Mesenchymal stem cell (in vitro differentiated cells and primary cell): Measurements from ENCODE around the gene TXNDC16.
"Not testable (repeated sequence)": the region's sequence is repeated elsewhere in the genome, so short reads cannot be mapped to it uniquely, and the experiment has no call there.

Source experiments
- DNase-seq: peaks from one replicate; pipeline ENCODE4 v3.0.0-alpha.2; 2013
- H2AFZ ChIP-seq: one replicate; pipeline ENCODE4 v1.6.1; 2013; ENCODE audit warnings: low read depth, mild to moderate bottlenecking, control low read depth, inconsistent platforms, low read length, moderate library complexity
- H2AK5ac ChIP-seq: 2 replicates; pipeline ENCODE4 v1.6.1; 2013; ENCODE audit warnings: low read length, moderate library complexity, mild to moderate bottlenecking, inconsistent platforms; ENCODE audit not compliant: severe bottlenecking
- H2BK120ac ChIP-seq: one replicate; pipeline ENCODE4 v1.6.1; 2013; ENCODE audit warnings: low read depth, mild to moderate bottlenecking, inconsistent platforms, low read length, moderate library complexity
- H2BK12ac ChIP-seq, 2 experiments: one replicate each; pipeline ENCODE4 v1.6.1; 2013; ENCODE audit warnings: inconsistent platforms in 2 of 2, low read length in 2 of 2, mild to moderate bottlenecking in 2 of 2, moderate library complexity in 2 of 2, control low read depth in 1 of 2
- H2BK15ac ChIP-seq: one replicate; pipeline ENCODE4 v1.6.1; 2013; ENCODE audit warnings: mild to moderate bottlenecking, low read depth, inconsistent platforms; ENCODE audit not compliant: poor library complexity, severe bottlenecking
- H2BK5ac ChIP-seq: 2 replicates; pipeline ENCODE4 v1.6.1; 2013; ENCODE audit warnings: low read depth, mild to moderate bottlenecking, low read length, control low read depth, inconsistent platforms; ENCODE audit not compliant: poor library complexity, severe bottlenecking
- H3K14ac ChIP-seq, 2 experiments: one replicate each; pipeline ENCODE4 v1.6.1; 2013; ENCODE audit warnings: inconsistent platforms in 2 of 2, low read length in 2 of 2, control low read depth in 1 of 2, mild to moderate bottlenecking in 1 of 2, moderate library complexity in 1 of 2
- H3K18ac ChIP-seq, 2 experiments: one replicate each; pipeline ENCODE4 v1.6.1; 2013; ENCODE audit warnings: inconsistent platforms in 2 of 2, low read length in 2 of 2, control low read depth in 1 of 2, low read depth in 1 of 2, mild to moderate bottlenecking in 1 of 2
- H3K23ac ChIP-seq, 2 experiments: one replicate each; pipeline ENCODE4 v1.6.1; 2013; ENCODE audit warnings: inconsistent platforms in 2 of 2, low read length in 2 of 2, mild to moderate bottlenecking in 2 of 2, moderate library complexity in 2 of 2, control low read depth in 1 of 2
- H3K27ac ChIP-seq: 2 replicates; pipeline ENCODE4 v1.5.1; 2013; ENCODE audit warnings: mild to moderate bottlenecking, moderate library complexity, low read length, control low read depth, inconsistent platforms; ENCODE audit not compliant: poor library complexity, severe bottlenecking
- H3K27me3 ChIP-seq, 2 experiments: 2 replicates each; pipeline versions ENCODE4 v1.6.1 to v1.7.0; 2013; ENCODE audit warnings: low read length in 2 of 2, mild to moderate bottlenecking in 2 of 2, moderate library complexity in 2 of 2, control low read depth in 1 of 2, inconsistent platforms in 1 of 2; ENCODE audit not compliant: control insufficient read depth in 1 of 2, insufficient read depth in 1 of 2
- H3K36me3 ChIP-seq, 2 experiments: 2 replicates each; pipeline versions ENCODE4 v1.6.1 to v1.7.0; 2013; ENCODE audit warnings: low read length in 2 of 2, control low read depth in 1 of 2, inconsistent platforms in 1 of 2, low read depth in 1 of 2, mild to moderate bottlenecking in 1 of 2; ENCODE audit not compliant: insufficient read depth in 2 of 2, control insufficient read depth in 1 of 2
- H3K4ac ChIP-seq, 2 experiments: one replicate each; pipeline ENCODE4 v1.6.1; 2013; ENCODE audit warnings: inconsistent platforms in 2 of 2, low read length in 2 of 2, mild to moderate bottlenecking in 2 of 2, moderate library complexity in 2 of 2, control low read depth in 1 of 2, low read depth in 1 of 2
- H3K4me1 ChIP-seq: 2 replicates; pipeline ENCODE4 v1.6.1; 2013; ENCODE audit warnings: low read depth, low read length, control low read depth; ENCODE audit not compliant: control insufficient read depth, insufficient read depth
- H3K4me2 ChIP-seq: 2 replicates; pipeline ENCODE4 v1.6.1; 2013; ENCODE audit warnings: low read length, mild to moderate bottlenecking, inconsistent platforms; ENCODE audit not compliant: poor library complexity, severe bottlenecking
- H3K4me3 ChIP-seq, 2 experiments: 2 replicates each; pipeline versions ENCODE4 v1.5.1 to v1.7.0; 2013; ENCODE audit warnings: low read length in 2 of 2, mild to moderate bottlenecking in 2 of 2, control low read depth in 1 of 2, low read depth in 1 of 2; ENCODE audit not compliant: insufficient read depth in 1 of 2
- H3K79me1 ChIP-seq: replicated peaks from 2 replicates; pipeline ENCODE4 v1.6.1; 2013; ENCODE audit warnings: mild to moderate bottlenecking, control low read depth, low read length, inconsistent platforms; ENCODE audit not compliant: poor library complexity, severe bottlenecking
- H3K9ac ChIP-seq: 2 replicates; pipeline ENCODE4 v1.7.0; 2013; ENCODE audit warnings: mild to moderate bottlenecking, low read length, moderate library complexity
- H3K9me3 ChIP-seq: 2 replicates; pipeline ENCODE4 v1.7.0; 2013; ENCODE audit warnings: mild to moderate bottlenecking, low read length; ENCODE audit not compliant: control insufficient read depth
- H4K8ac ChIP-seq: one replicate; pipeline ENCODE4 v1.6.1; 2013; ENCODE audit warnings: inconsistent platforms, mild to moderate bottlenecking, low read length, moderate library complexity
- H4K91ac ChIP-seq: one replicate; pipeline ENCODE4 v1.6.1; 2013; ENCODE audit warnings: mild to moderate bottlenecking, low read length, inconsistent platforms
- WGBS: methylation state at CpG from one replicate; pipeline ENCODE4 v1.1.7; 2013; ENCODE audit warnings: mixed read lengths; 5-methylcytosine and 5-hydroxymethylcytosine counted together

Gene TXNDC16

GRCh38 chr14:52473557-52473956 lies 78.7 kb downstream of the TXNDC16 start:
- no CpG with 5 or more reads among the region's 1 CpG for WGBS
- DNase-seq, result peak; percentile 46
- no peak overlapping the region for H4K91ac ChIP-seq
- H4K8ac ChIP-seq, result no peak overlapping the region
- no peak overlapping the region for H3K9ac ChIP-seq
- H2BK5ac ChIP-seq, result no peak overlapping the region
- no peak overlapping the region for H3K4me2 ChIP-seq
- H2BK15ac ChIP-seq, result no peak overlapping the region
- no peaks in the 10 kb centered on the region for H3K4me1 ChIP-seq
- no peak overlapping the region for H3K4ac ChIP-seq
- no peaks in the 10 kb centered on the region for H3K79me1 ChIP-seq
- no peak overlapping the region for H3K14ac ChIP-seq
- H3K4me3 ChIP-seq, result no peak overlapping the region
- no peak overlapping the region for H3K23ac ChIP-seq
- no peak overlapping the region for H3K18ac ChIP-seq
- H3K27ac ChIP-seq, result no peak overlapping the region
- H2AK5ac ChIP-seq, result no peak overlapping the region
- no peaks in the 10 kb centered on the region for H3K36me3 ChIP-seq
- no peak overlapping the region for H2BK12ac ChIP-seq
- no peak overlapping the region for H2BK120ac ChIP-seq
- no peaks in the 10 kb centered on the region for H3K27me3 ChIP-seq
- peaks cover 10% of the 10 kb centered on the region for H3K9me3 ChIP-seq
- no peak overlapping the region for H2AFZ ChIP-seq

- Histone ChIP-seq H3K27ac (no peak overlapping the region), H2AK5ac (peak overlapping the region; percentile 42), H3K18ac (peak overlapping the region in 1 of 2 experiments; percentile 21), H3K4me3 (no peak overlapping the region), H3K14ac (no peak overlapping the region), H3K23ac (no peak overlapping the region), H4K8ac (no peak overlapping the region), H3K79me1 (no peaks in the 10 kb centered on the region), H3K4me1 (no peaks in the 10 kb centered on the region), H3K27me3 (no peaks in the 10 kb centered on the region), H2AFZ (no peak overlapping the region), H3K36me3 (no peaks in the 10 kb centered on the region), H2BK120ac (no peak overlapping the region), H2BK15ac (no peak overlapping the region), H3K9ac (no peak overlapping the region), H2BK12ac (peak overlapping the region in 1 of 2 experiments; percentile 78), H3K9me3 (peaks cover 10% of the 10 kb centered on the region), H3K4me2 (no peak overlapping the region), H3K4ac (no peak overlapping the region), H2BK5ac (no peak overlapping the region), H4K91ac (no peak overlapping the region)
- DNase-seq, result no peak
- WGBS, result 98% methylated on average over 5 of the region's 6 CpGs
Measured at GRCh38 chr14:52472728-52473127, 79.6 kb downstream of the TXNDC16 start.

GRCh38 chr14:52472251-52472650 lies 80.1 kb downstream of the TXNDC16 start:
- not testable (repeated sequence) for H3K18ac ChIP-seq, H4K8ac ChIP-seq, H3K4me2 ChIP-seq, H2BK5ac ChIP-seq, H2AK5ac ChIP-seq, H3K4ac ChIP-seq, H3K9ac ChIP-seq, H3K14ac ChIP-seq, H3K4me1 ChIP-seq, H4K91ac ChIP-seq, H3K9me3 ChIP-seq, H3K27ac ChIP-seq, H3K4me3 ChIP-seq, H3K23ac ChIP-seq, H3K36me3 ChIP-seq, H2BK120ac ChIP-seq, H3K79me1 ChIP-seq, H2AFZ ChIP-seq, H2BK15ac ChIP-seq, H3K27me3 ChIP-seq, DNase-seq
- H2BK12ac ChIP-seq, result peak overlapping the region in 1 of 2 experiments; percentile 66
- WGBS, result 93% methylated on average over 8 of the region's 13 CpGs

- H2AK5ac ChIP-seq, result no peak overlapping the region
- no peaks in the 10 kb centered on the region for H3K79me1 ChIP-seq
- no peak overlapping the region for H3K23ac ChIP-seq
- DNase-seq, result no peak
- H3K18ac ChIP-seq, result no peak overlapping the region
- H4K91ac ChIP-seq, result no peak overlapping the region
- no peak overlapping the region for H3K9ac ChIP-seq
- H2BK15ac ChIP-seq, result no peak overlapping the region
- no peak overlapping the region for H2BK5ac ChIP-seq
- no peaks in the 10 kb centered on the region for H3K27me3 ChIP-seq
- 100% methylated on average over 2 of the region's 7 CpGs for WGBS
- no peak overlapping the region for H4K8ac ChIP-seq
- no peak overlapping the region for H2AFZ ChIP-seq
- no peak overlapping the region for H3K27ac ChIP-seq
- H3K4me2 ChIP-seq, result no peak overlapping the region
- no peak overlapping the region for H3K4ac ChIP-seq
- no peak overlapping the region for H3K4me3 ChIP-seq
- no peak overlapping the region for H3K14ac ChIP-seq
- no peaks in the 10 kb centered on the region for H3K9me3 ChIP-seq
- H3K36me3 ChIP-seq, result no peaks in the 10 kb centered on the region
- no peaks in the 10 kb centered on the region for H3K4me1 ChIP-seq
- H2BK12ac ChIP-seq, result no peak overlapping the region
- H2BK120ac ChIP-seq, result no peak overlapping the region
Measured at GRCh38 chr14:52467515-52468266, 84.6 kb downstream of the TXNDC16 start.
